NCI-H128 (cell line): ENCODE results near the gene CCDC159.
A peak's percentile ranks its signal among the peaks of the same experiment; 100 is the strongest.
"Not testable (repeated sequence)": the region's sequence is repeated elsewhere in the genome, so short reads cannot be mapped to it uniquely, and the experiment has no call there.

Source experiments
- DNase-seq: peaks from one replicate; lab custom pipeline; 2025; ENCODE audit not compliant: unreplicated experiment; lab: John Stamatoyannopoulos, UW

CCDC159 gene

DNA sequence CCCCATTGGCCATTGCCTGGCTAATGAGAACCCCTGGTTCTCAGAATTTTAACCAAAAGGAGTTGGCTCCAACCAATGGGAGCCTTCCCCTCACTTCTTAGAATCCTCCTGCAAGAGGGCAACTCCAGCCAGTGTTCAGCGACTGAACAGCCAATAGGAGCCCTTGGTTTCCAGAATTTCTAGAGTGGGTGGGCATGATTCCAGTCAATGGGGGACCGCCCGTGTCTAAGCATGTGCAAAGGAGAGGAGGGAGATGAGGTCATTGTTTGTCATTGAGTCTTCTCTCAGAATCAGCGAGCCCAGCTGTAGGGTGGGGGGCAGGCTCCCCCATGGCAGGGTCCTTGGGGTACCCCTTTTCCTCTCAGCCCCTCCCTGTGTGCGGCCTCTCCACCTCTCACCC lies 18.6 kb downstream of the CCDC159 start:
- no peak for DNase-seq

DNA sequence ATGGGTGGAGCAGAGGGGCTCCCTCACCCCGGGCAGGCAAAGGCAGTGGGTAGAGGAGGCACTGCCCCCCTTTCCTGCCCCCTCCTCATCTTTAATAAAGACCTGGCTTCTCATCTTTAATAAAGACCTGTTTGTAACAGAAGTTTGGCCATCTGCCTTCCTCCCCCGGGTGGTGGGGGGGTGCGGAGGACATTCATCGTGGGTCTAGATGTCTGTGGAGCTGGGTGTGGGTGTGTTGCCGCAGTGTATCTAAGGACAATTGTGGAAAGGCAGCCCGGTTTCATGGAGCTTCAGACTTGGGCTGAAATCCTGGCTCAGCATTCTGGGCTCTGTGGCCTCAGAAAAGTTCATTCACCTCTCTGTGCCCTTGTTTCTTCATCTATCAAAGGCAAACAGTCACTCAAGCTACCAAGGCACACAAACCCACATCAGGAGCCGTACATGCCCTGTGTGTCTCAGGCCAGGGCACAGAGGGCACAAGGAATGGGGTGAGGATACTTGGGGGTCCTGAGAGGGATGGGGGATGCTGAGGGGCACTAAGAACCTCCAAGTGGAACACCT lies 19.3 kb downstream of the CCDC159 start:
- DNase-seq: no peak

DNA sequence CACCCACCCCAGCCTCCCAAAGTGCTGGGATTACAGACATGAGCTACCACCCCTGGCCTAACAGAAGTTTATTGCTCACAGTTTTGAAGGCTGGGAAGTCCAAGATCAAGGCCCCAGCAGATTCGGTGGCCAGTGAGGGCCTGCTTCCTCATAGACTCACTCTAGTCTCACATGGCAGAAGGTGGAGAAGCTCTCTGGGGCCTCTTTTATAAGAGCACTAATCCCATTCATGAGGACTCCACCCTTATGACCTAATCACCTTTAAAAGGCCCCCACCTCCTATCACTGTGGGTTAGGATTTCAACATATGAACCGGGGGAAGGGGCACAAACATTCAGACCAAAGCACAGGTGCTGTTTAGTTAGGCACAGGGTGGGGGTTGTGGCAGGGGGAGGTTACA lies 21.2 kb downstream of the CCDC159 start:
- DNase-seq: no peak

DNA sequence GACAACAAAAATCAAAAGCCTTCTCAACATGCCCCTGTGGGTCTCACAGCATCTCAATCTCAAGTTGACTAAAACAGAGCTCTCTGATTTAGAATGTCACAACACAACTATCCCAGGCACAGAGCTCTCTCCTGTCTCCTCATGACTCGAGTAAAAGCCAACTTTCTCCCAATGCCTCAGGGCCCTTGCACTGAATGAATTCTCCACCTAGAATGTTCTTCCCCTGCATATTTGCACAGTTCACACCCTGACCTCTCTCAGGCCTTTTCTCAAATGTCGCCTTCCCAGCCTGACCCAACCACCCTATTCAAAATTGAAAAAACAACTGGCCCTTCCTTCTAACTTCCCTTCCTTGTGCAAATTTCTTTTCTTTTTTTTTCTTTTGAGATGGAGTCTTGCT lies 24.4 kb downstream of the CCDC159 start:
- no peak for DNase-seq

DNA sequence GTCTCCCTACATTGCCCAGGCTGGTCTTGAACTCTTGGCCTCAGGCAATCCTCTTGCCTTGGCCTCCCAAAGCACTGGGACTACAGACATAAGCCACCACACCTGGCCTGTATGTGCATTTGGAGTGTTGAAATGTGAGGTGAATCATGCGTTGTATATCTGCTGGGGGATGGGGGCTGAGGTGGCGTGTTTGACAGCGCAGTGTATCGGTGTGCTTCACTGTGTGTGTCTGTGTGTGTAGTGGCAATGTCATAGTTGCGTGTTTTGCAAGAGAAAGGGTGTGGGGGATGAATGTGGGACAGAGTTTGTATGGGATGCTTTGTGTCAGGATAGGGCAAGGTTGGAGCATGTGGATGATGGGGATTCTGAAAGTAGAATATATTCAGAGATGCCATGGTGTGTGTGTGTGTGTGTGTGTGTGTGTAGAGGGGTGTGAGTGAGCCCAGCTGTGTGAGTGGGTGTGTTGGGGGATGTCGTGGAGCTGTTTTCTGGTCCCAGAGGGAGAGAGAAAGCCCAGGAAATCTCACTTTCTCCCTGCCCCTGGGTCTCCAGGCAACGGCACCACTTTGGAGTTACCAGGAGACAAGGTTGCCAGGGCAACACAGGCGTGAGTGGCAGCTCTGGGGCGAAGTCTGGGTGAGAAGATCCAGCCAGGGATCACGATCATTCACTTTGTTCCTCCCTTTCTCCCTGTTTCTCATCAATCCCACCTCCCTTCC lies 27.0 kb downstream of the CCDC159 start:
- peak; percentile 83 for DNase-seq

DNA sequence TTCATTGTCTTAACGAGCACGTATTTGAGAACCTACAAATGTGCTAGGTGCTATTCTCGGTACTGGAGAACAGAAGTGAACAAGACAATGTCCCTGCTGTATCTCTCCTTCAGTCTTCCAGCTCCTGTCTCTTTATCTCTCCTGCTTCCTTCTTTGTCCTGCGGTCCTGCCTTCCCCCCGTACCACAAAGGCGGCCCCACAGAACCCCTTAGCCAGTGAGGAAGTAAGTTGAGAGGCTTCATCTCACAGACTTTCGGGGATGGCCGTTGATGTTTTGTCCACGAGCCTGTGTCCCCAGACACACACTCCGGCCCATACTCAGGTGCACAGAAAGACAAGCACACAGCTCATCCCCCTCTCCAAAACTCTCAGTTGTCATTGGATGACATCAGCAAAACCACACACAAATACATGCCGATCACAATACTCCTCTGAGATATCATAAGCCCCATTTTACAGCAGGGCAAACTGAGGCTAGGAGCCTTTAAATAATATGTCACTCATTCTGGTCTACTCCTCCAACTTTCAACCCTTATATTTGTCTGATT lies 27.6 kb downstream of the CCDC159 start:
- DNase-seq: no peak

DNA sequence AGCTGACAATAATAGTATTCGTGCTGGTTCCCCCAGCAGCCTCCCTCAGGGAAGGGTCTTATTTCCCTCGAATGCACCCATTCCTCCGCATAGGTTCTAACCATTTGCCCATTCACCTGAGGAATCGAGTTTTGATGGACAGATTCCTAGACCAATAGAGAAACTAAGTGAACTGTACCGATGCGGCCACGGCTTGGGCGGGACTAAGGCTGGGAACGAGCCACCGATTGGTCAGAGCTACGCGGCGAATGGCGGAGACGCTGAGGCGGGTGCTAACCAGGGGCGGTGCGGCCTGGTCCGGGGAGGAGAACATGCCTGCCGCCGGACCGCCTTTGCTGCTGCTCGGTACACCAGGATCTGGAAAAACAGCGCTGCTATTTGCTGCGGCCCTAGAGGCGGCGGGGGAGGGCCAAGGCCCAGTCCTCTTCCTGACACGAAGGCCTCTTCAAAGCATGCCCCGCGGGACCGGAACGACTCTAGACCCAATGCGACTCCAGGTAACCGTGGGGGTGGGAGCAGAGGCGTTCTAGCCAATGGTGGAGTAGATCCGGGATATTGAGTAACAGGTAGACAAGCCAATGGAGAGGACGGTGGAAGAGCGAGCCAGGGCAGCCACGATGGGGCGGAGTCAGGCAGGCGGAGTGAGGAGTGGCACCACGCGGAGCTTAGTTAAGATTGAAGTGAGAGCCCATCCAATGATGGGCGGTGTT lies 28.3 kb downstream of the CCDC159 start, which contains the start of gene SWSAP1:
Gene SWSAP1, plus strand, starts transcription at position 234 of the 710 bp plus-strand sequence. Its CDS starts 15 bp downstream, at position 249.
- DNase-seq: peak; percentile 98

DNA sequence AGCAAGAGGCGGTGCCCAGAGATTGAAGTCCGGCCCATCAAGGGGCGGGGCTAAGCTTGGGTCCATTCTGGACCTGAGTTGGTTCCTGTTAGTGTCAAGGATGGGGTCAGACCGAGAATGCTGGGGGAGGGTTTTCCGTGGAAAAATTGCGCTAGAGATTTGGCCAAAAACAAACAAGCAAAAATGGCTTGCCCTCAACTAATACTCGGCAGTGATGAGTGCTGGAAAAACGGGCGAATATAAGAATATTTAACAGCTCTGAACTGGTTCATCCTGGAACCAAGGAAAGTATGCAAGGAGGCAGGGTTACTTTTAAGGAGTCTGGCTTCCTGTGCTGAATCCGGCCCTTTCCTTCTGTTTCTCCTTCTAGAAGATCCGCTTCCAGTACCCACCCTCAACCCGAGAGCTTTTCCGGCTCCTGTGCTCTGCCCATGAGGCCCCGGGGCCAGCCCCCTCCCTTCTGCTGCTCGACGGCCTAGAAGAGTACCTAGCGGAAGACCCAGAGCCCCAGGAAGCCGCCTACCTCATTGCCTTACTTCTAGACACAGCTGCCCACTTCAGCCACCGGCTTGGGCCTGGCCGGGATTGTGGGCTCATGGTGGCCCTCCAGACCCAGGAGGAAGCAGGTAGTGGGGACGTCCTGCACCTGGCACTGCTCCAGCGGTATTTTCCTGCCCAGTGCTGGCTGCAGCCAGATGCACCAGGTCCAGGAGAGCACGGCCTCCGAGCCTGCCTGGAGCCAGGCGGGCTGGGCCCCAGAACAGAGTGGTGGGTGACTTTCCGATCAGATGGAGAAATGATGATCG lies 29.0 kb downstream of the CCDC159 start:
- DNase-seq: no peak

DNA sequence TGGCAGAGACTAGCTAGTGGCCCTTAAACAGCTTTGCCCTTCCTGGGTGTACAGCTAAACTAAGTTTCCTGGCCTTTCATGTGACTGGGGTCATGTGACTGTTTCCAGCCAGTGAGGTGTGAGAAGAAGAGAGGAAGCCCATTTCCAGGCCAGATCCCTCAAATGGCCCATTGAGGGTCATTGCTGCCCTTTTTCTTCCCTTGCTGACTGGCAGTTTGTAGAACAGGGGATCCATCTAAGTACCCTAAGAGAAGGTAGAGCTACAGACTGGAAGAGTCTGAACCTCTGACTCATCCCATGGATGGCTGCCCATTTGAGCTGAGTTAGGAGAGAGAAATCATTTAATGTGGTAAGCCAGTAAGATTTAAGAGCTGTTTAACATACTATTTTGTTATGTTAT lies 30.9 kb downstream of the CCDC159 start:
- no peak for DNase-seq

DNA sequence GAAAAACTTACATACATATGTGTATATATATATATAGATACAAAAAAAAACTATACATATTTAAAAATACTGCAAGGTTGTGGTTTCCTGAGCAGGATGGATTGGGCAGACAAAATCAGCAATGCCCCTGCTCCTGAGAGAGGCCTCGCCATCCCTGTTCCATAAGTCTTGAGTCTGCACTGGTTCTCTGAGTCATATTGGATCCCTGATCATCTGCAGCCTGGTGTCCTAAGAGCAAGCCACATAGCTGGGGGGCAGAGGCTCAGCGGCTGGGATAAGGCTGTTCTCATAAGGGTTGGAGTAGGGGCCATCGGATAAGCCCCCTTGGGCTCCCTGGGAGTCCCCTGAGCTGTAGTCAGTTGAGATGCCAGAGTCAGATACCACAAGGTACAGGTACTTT lies 31.4 kb downstream of the CCDC159 start:
- no peak for DNase-seq

DNA sequence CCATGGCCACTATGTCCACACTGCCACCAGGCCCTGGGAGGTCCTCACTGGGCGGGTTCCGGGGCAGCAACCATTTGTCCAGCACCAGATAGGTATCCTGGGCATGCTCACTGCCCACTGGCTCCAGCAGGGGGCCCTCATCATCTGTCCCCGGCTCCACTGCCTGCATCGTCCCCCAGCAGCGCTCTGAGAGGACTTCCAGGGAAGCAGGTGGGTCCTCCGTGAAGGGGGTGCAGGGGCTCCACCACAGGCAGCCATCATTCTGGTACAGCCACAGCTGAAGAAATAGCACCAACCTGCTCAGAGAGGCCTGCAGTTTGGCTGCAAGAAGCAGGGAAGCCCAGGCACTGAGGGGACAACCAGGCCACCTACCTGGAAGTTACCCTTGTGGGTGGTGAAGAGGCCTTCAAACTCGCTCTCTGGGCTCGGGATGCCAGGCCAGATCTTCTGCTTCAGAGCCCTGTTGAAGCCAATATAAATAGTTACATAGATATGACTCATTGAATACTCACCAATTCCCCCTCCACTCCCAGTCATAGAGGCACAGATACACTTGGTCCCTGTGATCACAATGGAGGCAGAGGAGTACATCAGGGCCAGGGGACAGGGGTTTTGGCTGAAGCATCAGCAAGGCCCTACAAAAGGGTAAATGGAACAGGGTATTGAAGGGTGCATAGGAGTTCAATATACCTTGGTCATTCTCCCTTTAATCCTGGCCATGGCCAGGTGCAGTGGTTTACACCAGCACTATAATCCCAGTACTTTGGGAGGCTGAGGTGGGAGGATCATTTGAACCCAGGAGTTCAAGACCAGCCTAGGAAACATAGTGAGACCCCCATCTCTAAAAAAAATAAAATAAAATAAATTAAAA lies 32.2 kb downstream of the CCDC159 start:
- DNase-seq: no peak

DNA sequence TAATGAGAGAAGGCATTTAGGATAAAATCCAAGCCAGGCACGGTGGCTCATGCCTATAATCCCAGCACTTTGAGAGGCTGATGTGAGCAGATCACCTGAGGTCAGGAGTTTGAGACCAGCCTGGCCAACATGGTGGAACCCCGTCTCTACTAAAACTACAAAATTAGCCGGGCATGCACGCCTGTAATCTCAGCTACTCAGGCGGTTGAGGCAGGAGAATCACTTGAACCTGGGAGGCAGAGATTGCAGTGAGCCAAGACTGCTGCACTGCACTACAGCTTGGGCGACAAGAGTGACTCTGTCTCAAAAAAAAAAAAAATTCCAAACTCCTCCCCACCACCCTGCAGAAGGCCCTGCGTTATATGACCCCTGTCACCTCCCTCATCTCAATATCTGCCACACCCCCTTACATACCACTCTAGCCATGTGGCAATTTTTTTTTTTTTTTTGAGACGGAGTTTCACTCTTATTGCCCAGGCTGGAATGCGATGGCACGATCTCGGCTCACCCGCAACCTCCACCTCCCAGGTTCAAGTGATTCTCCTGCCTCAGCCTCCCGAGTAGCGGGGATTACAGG lies 33.0 kb downstream of the CCDC159 start:
- DNase-seq: not testable (repeated sequence)

DNA sequence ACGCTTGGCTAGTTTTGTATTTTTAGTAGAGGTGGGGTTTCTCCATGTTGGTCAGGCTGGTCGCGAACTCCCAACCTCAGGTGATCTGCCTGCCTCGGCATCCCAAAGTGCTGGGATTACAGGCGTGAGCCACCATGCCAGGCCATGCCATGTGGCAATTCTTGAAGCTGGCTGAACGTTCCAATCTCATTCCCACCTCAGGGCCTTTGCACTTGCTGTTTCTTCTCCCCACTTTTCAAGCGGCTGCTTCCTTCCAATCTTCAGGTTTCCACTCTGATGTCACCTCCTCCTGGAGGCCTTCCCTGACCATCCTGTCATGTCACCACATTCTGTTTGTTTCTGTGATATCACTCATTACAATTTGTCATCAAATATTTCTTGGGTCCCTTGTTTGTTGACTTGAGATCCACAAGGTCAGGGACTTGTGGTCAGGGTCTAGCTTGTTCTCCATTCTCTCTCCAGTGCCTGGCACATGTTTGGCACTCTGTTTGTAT lies 33.6 kb downstream of the CCDC159 start:
- DNase-seq: no peak

DNA sequence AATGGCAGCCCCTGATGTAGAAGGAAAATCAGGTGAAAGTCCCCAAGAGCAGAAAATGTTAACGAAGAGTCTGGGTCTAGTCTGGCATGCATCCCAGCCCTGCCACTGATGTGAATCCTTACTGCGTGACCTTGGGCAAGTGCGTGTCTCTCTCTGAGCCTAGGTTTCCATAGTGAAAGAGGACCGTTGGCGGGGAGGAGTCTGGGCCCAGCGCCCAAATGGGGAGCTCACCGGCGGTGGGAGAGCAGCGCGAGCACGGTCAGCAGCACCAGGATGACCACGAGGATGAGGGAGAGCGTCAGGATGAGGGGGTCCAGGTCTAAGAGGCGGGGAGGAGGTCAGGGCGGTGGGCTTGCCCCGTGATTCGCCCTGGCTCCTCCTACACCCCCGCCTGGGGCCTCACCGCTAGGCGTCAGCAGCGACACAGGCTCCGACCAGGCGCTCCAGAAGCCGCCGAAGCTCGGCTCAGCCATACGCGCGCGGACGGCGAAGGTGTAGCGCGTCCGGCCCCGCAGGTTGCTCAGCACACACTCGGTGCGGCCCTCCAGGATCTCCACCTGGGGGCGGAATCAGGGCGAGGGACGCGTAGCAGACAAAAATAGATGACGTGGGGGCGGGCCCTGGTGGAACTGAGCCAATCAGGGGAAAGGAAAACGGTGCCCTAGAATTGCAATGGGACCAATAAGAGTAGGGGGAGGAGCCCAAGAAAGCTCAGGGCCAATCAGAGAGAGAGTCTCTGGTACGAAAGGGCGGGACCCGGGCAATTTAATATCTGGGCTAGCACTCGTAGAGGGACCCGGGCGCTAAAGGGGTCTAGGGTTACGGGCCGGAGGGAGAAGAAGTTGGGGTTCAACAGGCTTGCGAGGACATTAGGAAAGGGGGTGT lies 34.6 kb downstream of the CCDC159 start:
- no peak for DNase-seq

DNA sequence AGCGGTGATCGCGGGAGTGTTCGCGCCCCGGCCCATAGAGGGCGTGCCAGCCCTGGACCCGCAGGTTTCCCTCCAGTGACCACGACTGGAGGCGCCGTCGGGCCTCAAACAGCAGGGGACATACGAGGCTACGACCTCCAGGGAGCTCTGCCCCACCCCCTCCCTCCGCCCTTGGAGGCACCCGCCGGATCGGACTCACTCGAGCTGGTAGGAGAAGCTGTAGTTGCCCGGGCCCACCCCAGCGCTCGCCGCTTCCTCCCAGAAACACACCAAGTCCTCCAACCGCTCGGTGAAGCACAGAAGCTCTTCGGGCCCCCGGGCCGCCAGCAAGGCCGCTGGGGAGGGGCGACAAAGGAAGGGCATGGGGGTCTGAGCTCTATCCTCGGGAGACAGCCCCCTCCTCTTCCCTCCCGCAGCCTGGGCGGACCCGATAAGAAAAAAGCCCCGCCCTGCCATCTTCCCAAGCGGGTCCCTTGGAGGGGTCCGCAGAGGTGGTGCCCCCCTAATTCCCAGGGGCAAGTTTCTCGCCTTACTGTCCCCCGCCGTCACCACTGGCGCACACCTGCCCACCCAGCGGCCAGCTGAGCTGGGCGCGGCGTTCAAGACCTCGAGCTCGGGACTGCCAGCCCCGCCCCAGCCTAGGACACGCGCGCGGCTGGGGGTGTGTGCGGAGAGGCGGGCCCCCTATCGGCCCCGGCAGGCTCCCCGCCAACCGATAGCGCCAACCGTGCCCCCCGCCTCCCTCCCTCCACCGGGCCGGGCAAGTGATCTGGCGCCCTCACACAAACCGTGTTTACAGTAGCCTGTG lies 36.8 kb downstream of the CCDC159 start:
- peak; percentile 22 for DNase-seq

DNA sequence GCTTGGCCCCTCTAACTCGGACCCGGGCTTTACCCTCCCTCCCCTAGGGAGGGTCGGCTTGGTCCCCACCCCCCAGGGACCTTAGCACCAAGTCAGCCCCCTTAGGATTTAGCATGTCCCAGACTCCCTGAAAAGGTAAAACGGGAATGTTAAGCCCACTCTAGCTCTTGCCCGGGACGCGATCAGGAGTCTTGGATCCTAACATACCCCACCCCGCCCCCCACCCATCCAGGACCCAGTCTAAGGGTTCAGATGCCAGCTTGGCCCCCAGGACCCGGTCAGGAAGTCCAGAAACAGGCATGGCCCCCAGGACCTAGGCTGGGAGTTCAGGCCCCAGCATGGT lies 37.4 kb downstream of the CCDC159 start:
- DNase-seq: no peak

DNA sequence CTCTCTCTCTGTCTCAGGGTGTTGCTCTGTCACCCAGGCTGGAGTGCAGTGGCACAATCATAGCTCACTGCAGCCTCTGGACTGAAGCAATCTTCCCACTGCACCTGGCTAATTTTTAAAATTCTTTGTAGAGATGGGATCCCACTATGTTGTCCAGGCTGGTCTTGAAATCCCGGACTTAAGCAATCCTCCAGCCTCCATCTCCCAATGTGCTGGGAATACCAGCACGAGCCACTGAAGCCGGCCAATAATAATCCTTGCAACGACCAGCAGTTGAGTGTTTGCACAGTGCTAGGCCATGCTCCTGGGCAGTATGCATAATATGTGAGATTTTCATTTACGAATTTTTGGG lies 38.4 kb downstream of the CCDC159 start:
- no peak for DNase-seq
